Stimulated activated CD8-positive, alpha-beta memory T cell treated with anti-CD3 and anti-CD28 coated beads, Interleukin-2, amount 100 ng/mL, for 1 hour (primary cell): ENCODE data around the gene MAT2A.
"Not testable (repeated sequence)": the region's sequence is repeated elsewhere in the genome, so short reads cannot be mapped to it uniquely, and the experiment has no call there.

ENCODE experiments used
- DNase-seq, 2 donors: peaks; one replicate each; pipeline ENCODE4 v3.0.0-alpha.2; 2020; ENCODE audit warnings: low read depth in 2 of 2

MAT2A gene

GRCh38 chr2:85547859-85548607 is 9.1 kb downstream of the MAT2A start:
- DNase-seq: no peak

- no peak for DNase-seq
Measured at GRCh38 chr2:85548608-85548900, 9.6 kb downstream of the MAT2A start.

- DNase-seq: no peak
Measured at GRCh38 chr2:85549095-85549494, 10.1 kb downstream of the MAT2A start.

- no peak for DNase-seq
Measured at GRCh38 chr2:85549826-85550225, 10.9 kb downstream of the MAT2A start.

GRCh38 chr2:85550486-85550885 is 11.5 kb downstream of the MAT2A start:
- DNase-seq: no peak

GRCh38 chr2:85551698-85552678 is 13.0 kb downstream of the MAT2A start:
- peak; percentile 78 to 83 for DNase-seq

- no peak for DNase-seq
Measured at GRCh38 chr2:85553184-85553583, 14.2 kb downstream of the MAT2A start.

GRCh38 chr2:85554980-85555612 is 16.1 kb downstream of the MAT2A start:
- DNase-seq: no peak

GRCh38 chr2:85557130-85557529 is 18.2 kb downstream of the MAT2A start:
- DNase-seq: no peak

- no peak for DNase-seq
Measured at GRCh38 chr2:85558160-85558559, 19.2 kb downstream of the MAT2A start.

- DNase-seq: not testable (repeated sequence)
Measured at GRCh38 chr2:85560403-85560726, 21.4 kb downstream of the MAT2A start.

- DNase-seq: no peak
Measured at GRCh38 chr2:85560812-85561279, 21.9 kb downstream of the MAT2A start.

- peak; percentile 88 to 94 for DNase-seq
Measured at GRCh38 chr2:85561280-85562212, 22.6 kb downstream of the MAT2A start, which contains the start of gene GGCX. TSS of gene GGCX (minus strand) at chr2:85561493. CDS start at chr2:85561428, 65 bp downstream.

GRCh38 chr2:85564144-85564563 is 25.2 kb downstream of the MAT2A start:
- no peak for DNase-seq

- DNase-seq: no peak
Measured at GRCh38 chr2:85566265-85566664, 27.3 kb downstream of the MAT2A start.

- DNase-seq: no peak
Measured at GRCh38 chr2:85575739-85576138, 36.8 kb downstream of the MAT2A start.

- DNase-seq: no peak
Measured at GRCh38 chr2:85577063-85577385, 38.1 kb downstream of the MAT2A start.

- DNase-seq: peak in 1 of 2 donors; percentile 20
Measured at GRCh38 chr2:85577386-85578242, 38.6 kb downstream of the MAT2A start, which contains the start of gene VAMP8. TSS of gene VAMP8 (plus strand) at chr2:85577586. CDS start at chr2:85577647, 61 bp downstream.

- no peak for DNase-seq
Measured at GRCh38 chr2:85578243-85579180, 39.5 kb downstream of the MAT2A start.
